ENCODE results near the gene CHCHD3.

DNA sequence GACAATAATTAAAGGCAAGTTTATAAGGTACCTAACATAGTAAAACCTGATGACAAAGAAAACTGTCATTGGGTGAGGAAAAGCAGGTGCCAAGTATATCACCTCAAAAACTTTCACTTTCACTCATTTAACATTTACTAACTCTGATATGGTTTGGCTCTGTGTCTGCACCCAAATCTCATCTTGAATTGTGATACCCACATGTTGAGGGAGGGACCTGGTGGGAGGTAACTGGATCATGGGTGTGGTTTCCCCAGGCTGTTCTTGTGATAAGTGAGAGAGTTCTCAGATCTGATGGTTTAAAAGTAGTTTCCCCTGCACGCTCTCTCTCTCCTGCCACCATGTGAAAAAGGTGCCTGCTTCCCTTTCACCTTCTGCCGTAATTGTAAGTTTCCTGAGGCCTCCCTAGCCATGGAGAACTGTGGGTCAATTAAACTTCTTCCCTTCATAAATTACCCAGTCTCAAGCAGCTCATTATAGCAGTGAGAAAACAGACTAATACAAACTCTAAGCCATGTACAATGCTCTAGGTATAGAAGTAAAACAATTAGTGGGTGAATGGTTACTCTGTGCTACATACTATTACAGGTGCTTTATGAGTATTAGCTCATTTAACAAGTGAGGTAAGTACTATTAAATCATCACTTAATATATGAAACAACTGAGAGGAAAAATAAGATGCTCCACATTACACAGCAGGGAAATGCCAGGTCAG, 199.0 kb downstream of the CHCHD3 start:
- TF ChIP-seq, protein P1, sequence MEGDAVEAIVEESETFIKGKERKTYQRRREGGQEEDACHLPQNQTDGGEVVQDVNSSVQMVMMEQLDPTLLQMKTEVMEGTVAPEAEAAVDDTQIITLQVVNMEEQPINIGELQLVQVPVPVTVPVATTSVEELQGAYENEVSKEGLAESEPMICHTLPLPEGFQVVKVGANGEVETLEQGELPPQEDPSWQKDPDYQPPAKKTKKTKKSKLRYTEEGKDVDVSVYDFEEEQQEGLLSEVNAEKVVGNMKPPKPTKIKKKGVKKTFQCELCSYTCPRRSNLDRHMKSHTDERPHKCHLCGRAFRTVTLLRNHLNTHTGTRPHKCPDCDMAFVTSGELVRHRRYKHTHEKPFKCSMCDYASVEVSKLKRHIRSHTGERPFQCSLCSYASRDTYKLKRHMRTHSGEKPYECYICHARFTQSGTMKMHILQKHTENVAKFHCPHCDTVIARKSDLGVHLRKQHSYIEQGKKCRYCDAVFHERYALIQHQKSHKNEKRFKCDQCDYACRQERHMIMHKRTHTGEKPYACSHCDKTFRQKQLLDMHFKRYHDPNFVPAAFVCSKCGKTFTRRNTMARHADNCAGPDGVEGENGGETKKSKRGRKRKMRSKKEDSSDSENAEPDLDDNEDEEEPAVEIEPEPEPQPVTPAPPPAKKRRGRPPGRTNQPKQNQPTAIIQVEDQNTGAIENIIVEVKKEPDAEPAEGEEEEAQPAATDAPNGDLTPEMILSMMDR (IDR thresholded peaks at IDR 0.05), result no peak
- TF ChIP-seq ZFX (IDR thresholded peaks at IDR 0.05; ENCODE audit: borderline replicate concordance), result no peak

Data from 22Rv1 (cell line).